Heart left ventricle (tissue), 16 donors: ENCODE data around the gene GAGE12J. TPM values are rescaled to one million over a fixed set of nuclear protein-coding genes. Genes with fewer than 3 reads are reported as not detected.
"Not testable (repeated sequence)": the region's sequence is repeated elsewhere in the genome, so short reads cannot be mapped to it uniquely, and the experiment has no call there.

Experiments used
- ATAC-seq, 4 donors: fragments of 200-7000 bp; cut with Tn5 transposase; one replicate each; pipeline ENCODE4 v1.9.1; 2020 to 2022; ENCODE audit warnings: moderate library complexity in 4 of 4, mild to moderate bottlenecking in 3 of 4, moderate number of reproducible peaks in 1 of 4
- DNase-seq, 5 donors: peaks; one replicate each; pipeline ENCODE4 v3.0.0-alpha.2; 2020
- H3K27ac ChIP-seq, 12 donors: fragments of 200-600 bp; sonication (generic) in 4 of 12; one replicate each; pipeline versions ENCODE4 v1.5.0 to v1.8.0; 2016 to 2022; ENCODE audit warnings: mild to moderate bottlenecking in 2 of 12
- H3K27me3 ChIP-seq, 9 donors: fragments of 200-600 bp; sonication (generic) in 2 of 9; one replicate each; pipeline versions ENCODE4 v1.5.1 to v1.8.0; 2016 to 2022; ENCODE audit warnings: mild to moderate bottlenecking in 3 of 9
- H3K36me3 ChIP-seq, 9 donors: fragments of 200-600 bp; sonication (generic) in 2 of 9; one replicate each; pipeline versions ENCODE4 v1.5.0 to v1.8.0; 2018 to 2022; ENCODE audit warnings: mild to moderate bottlenecking in 2 of 9
- H3K4me1 ChIP-seq, 12 donors: fragments of 200-600 bp; sonication (generic) in 4 of 12; one replicate each; pipeline versions ENCODE4 v1.5.0 to v1.8.0; 2016 to 2022; ENCODE audit warnings: mild to moderate bottlenecking in 3 of 12
- H3K4me3 ChIP-seq, 12 donors: fragments of 200-600 bp; sonication (generic) in 4 of 12; one replicate each; pipeline versions ENCODE4 v1.5.0 to v1.8.0; 2017 to 2022; ENCODE audit warnings: mild to moderate bottlenecking in 9 of 12, moderate library complexity in 4 of 12
- H3K9me3 ChIP-seq, 12 donors: fragments of 200-600 bp; sonication (generic) in 4 of 12; one replicate each; pipeline versions ENCODE4 v1.5.0 to v1.8.0; 2016 to 2022; ENCODE audit warnings: mild to moderate bottlenecking in 1 of 12
- POLR2A ChIP-seq, 2 donors: fragments of 450-650 bp; IDR thresholded peaks; one replicate each; pipeline ENCODE4 v1.6.1; 2017; ENCODE audit warnings: antibody characterized with exemption in 2 of 2, mild to moderate bottlenecking in 2 of 2, moderate library complexity in 2 of 2
- WGBS, 4 donors: extraction: QIAGEN DNeasy Blood & Tissue Kit in 2 of 4; methylation state at CpG; one replicate each; pipeline versions ENCODE4 v1.1.5 to v1.1.7; 2013 to 2018; 5-methylcytosine and 5-hydroxymethylcytosine counted together
- intact Hi-C, 10 donors: fragments of 100-400 bp; cut with DNase I; formaldehyde crosslinking; loops; one replicate each; pipeline versions ENCODE4 v1.11.1 to v1.14.2; 2022
- polyA plus RNA-seq, 2 donors: library from polyadenylated mRNA; stranded (reverse); fragments of 200-250 nt; gene quantifications; one replicate each; pipeline ENCODE4 v1.2.3, GENCODE V29; 2013
- total RNA-seq, 9 donors: library from RNA; depleted of rRNA in 2 of 9; stranded (reverse); fragments of >200 nt in 2 of 9; fragmentation: NEBNext Ultra II Directional in 3 of 9; extraction: Animal tissue kit (Norgen Biotek cat#: 25700) in 3 of 9; gene quantifications; one replicate each; pipeline versions ENCODE4 v1.1.0 to v1.2.4, GENCODE V29; 2016 to 2023
- TF ChIP-seq, protein P1 (sequence below), 12 donors: fragments of 200-600 bp; sonication (generic) in 4 of 12; IDR thresholded peaks; one replicate each; pipeline versions ENCODE4 v1.5.0 to v1.8.0; 2018 to 2022; ENCODE audit warnings: antibody characterized with exemption in 12 of 12, mild to moderate bottlenecking in 5 of 12
- donor health status: ischemic (EF 13 %, LVEDD 7.1; RV severe dilation, severe dysfunction).
- donor health status: healthy with polysubstance abuse.
- donor health status: DM: no; HTN: yes; CAD: no.
- donor health status: DM: no; HTN: no; CAD: no.
- donor health status: ischemic (EF 25% LVEDD 6.9; RV normal size, moderate dysfunction).
- donor health status: ischemic (EF 25% LVEDD 5.7; RV mildly dilated, moderate dysfunction).
- donor health status: healthy.
- donor health status: DM: yes; HTN: yes; CAD: no.
- donor health status: ischemic (EF 35%, LVEDD 5.7; RV mildly dilated, moderate dysfunction).
- donor health status: nonischemic (EF 11% LVEDD 7.7; RV severe dilation, severe dysfunction).
- donor health status: DM: yes; HTN: yes; CAD: no.
- donor health status: PGD.
- donor health status: ischemic (EF 29% LVEDD 5.4; RV normal size, mild dysfunction).
- donor health status: nonischemic (EF 23%, LVEDD 6.1; RV moderate dilation, normal function).

Gene GAGE12J
- total and polyA plus RNA-seq, 11 donors = not detected

- intact Hi-C loops = no loop called here
- H3K27me3 ChIP-seq = no peaks in the 10 kb centered on the region
- peaks cover 0 to 13% (median 0%) of the 10 kb centered on the region in 12 donors for H3K4me1 ChIP-seq
- WGBS, 4 donors = 5 to 33% (median 17%) methylated on average over 8 of the region's 8 CpGs
- TF ChIP-seq, protein P1, sequence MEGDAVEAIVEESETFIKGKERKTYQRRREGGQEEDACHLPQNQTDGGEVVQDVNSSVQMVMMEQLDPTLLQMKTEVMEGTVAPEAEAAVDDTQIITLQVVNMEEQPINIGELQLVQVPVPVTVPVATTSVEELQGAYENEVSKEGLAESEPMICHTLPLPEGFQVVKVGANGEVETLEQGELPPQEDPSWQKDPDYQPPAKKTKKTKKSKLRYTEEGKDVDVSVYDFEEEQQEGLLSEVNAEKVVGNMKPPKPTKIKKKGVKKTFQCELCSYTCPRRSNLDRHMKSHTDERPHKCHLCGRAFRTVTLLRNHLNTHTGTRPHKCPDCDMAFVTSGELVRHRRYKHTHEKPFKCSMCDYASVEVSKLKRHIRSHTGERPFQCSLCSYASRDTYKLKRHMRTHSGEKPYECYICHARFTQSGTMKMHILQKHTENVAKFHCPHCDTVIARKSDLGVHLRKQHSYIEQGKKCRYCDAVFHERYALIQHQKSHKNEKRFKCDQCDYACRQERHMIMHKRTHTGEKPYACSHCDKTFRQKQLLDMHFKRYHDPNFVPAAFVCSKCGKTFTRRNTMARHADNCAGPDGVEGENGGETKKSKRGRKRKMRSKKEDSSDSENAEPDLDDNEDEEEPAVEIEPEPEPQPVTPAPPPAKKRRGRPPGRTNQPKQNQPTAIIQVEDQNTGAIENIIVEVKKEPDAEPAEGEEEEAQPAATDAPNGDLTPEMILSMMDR (IDR thresholded peaks at IDR 0.05) = no peak
- TF ChIP-seq POLR2A (IDR thresholded peaks at IDR 0.05) = no peak
- no peaks in the 10 kb centered on the region for H3K9me3 ChIP-seq
- H3K36me3 ChIP-seq = no peaks in the 10 kb centered on the region
- ATAC-seq (peak in 2 of 4 donors; percentile 31 to 34), DNase-seq (no peak)
- H3K27ac ChIP-seq = peak overlapping the region in 11 of 12 donors; percentile 34 to 78 (median 57)
- H3K4me3 ChIP-seq = peak overlapping the region in 10 of 12 donors; percentile 26 to 55 (median 44)
Measured at GRCh38 chrX:49309401-49309981, 12.3 kb upstream of the GAGE12J start.

GRCh38 chrX:49310371-49310770 lies 11.5 kb upstream of the GAGE12J start:
- DNase-seq = no peak
- Histone ChIP-seq H3K27ac (peak overlapping the region in 1 of 12 donors; percentile 78), H3K4me3 (peak overlapping the region in 2 of 12 donors; percentile 26 to 52), H3K4me1 (peaks cover 0 to 13% (median 0%) of the 10 kb centered on the region in 12 donors), H3K36me3 (no peaks in the 10 kb centered on the region), H3K9me3 (no peaks in the 10 kb centered on the region), H3K27me3 (no peaks in the 10 kb centered on the region)
- WGBS, 4 donors = 53 to 72% (median 66%) methylated on average over 18 of the region's 18 CpGs
- intact Hi-C loops = no loop called here
- no peak for TF ChIP-seq POLR2A (IDR thresholded peaks at IDR 0.05)
- TF ChIP-seq, protein P1 (IDR thresholded peaks at IDR 0.05) = no peak
- no peak for ATAC-seq

- WGBS, 4 donors = 64 to 92% (median 76%) methylated on average over 2 of the region's 2 CpGs
- TF ChIP-seq, protein P1 (IDR thresholded peaks at IDR 0.05) = no peak
- no peak for TF ChIP-seq POLR2A (IDR thresholded peaks at IDR 0.05)
Measured at GRCh38 chrX:49312176-49312575, 9.7 kb upstream of the GAGE12J start.

DNA sequence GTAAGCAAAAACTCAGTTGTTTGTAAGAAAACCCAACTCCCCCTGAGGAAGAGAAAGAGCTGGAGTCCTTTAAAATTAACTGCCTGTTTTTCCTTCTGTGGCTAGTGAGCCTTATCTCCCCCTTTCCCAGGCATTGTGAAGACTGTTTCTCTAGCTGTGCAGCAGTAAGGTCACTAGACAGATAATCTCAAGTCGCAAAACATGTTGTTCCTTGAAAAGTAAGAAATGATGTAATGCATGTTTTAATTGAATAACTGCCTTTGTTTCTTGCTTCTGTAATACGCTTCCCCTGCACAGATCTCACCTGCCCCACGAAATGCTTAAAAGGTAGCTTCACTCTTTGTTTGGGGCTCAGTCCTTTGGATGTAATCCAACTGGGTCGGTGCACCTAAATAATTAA lies 5.8 kb upstream of the GAGE12J start:
- no peak for TF ChIP-seq POLR2A (IDR thresholded peaks at IDR 0.05)
- TF ChIP-seq, protein P1 (IDR thresholded peaks at IDR 0.05) = no peak
- intact Hi-C loops = no loop called here
- no peak overlapping the region for H3K27ac ChIP-seq
- no peaks in the 10 kb centered on the region for H3K36me3 ChIP-seq
- H3K27me3 ChIP-seq = no peaks in the 10 kb centered on the region
- no peak for DNase-seq
- H3K4me1 ChIP-seq = no peaks in the 10 kb centered on the region
- ATAC-seq = no peak
- H3K9me3 ChIP-seq = no peaks in the 10 kb centered on the region
- WGBS, 4 donors = 40 to 55% (median 51%) methylated on average over 4 of the region's 4 CpGs
- no peak overlapping the region for H3K4me3 ChIP-seq

More at GRCh38 chrX:49312176-49312575, 9.7 kb upstream of the GAGE12J start:
- Histone ChIP-seq H3K4me3 (no peak overlapping the region), H3K4me1 (peaks cover 0 to 13% (median 0%) of the 10 kb centered on the region in 12 donors), H3K36me3 (no peaks in the 10 kb centered on the region), H3K27ac (no peak overlapping the region), H3K27me3 (no peaks in the 10 kb centered on the region), H3K9me3 (no peaks in the 10 kb centered on the region)
- ATAC-seq (no peak), DNase-seq (no peak)
- intact Hi-C loops = no loop called here

DNA sequence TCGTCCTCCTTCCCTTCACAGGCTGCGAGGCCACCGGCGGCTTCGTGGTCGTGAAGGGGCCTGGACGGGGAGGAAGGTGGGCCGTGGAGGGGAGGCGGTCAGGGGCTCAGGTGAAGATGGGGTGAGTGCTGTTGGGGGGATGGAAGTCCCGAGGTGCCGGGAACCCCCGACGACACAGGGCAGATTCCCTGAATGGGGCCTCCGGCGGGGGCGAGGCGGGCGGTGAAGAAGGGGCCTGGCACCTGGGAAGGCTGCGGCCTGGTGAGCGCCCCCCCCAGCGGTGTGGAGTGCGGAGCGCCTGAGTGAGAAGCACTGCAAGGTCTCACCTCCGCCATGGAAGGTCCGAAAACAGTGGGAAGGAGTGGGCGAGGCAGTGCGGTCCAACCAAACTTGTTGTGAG lies 429 bp downstream of the GAGE12J start:
- no CpG with 5 or more reads among the region's 27 CpGs for WGBS, 4 donors
- H3K27ac ChIP-seq, ATAC-seq, H3K4me1 ChIP-seq, H3K4me3 ChIP-seq, H3K27me3 ChIP-seq, intact Hi-C loops, H3K9me3 ChIP-seq, DNase-seq, H3K36me3 ChIP-seq: not testable (repeated sequence)

- intact Hi-C loops = not testable (repeated sequence)
- 60 to 72% methylated on average over 1 to 4 of the region's 7 CpGs; no CpG with 5 or more reads in 2 of the 4 donors for WGBS, 4 donors
Measured at GRCh38 chrX:49323735-49324134, 1.9 kb downstream of the GAGE12J start.

DNA sequence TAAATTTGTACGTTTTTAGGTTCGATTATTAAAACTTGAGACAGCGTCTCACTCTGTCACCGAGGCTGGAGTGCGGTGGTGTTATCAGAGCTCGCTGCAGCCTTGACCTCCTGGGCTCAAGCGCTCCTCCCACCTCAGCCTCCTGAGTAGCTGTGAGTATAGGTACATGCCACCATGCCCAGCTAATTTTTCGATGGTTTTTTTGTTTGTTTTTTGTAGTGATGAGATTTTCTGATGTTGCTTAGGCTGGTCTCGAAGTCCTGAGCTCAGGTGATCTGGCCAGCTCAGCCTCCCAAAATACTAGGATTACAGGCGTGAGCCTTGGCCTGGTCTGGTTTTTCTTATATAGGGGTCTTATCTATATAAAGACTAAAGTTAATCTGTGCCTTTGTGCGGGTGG lies 8.6 kb downstream of the GAGE12J start:
- intact Hi-C loops, H3K36me3 ChIP-seq: not testable (repeated sequence)
- WGBS, 4 donors = 87 to 94% (median 92%) methylated on average over 3 to 10 of the region's 11 CpGs

More at GRCh38 chrX:49323735-49324134, 1.9 kb downstream of the GAGE12J start:
- not testable (repeated sequence) for DNase-seq, ATAC-seq, H3K4me1 ChIP-seq, H3K9me3 ChIP-seq, H3K27me3 ChIP-seq, H3K27ac ChIP-seq, H3K4me3 ChIP-seq, H3K36me3 ChIP-seq

More for the DNA sequence above, 8.6 kb downstream of the GAGE12J start:
- DNase-seq, H3K27me3 ChIP-seq, H3K27ac ChIP-seq, H3K4me1 ChIP-seq, ATAC-seq, H3K9me3 ChIP-seq, H3K4me3 ChIP-seq: not testable (repeated sequence)
